ENCODE measurements around the gene PLCL2. TPM values are rescaled to one million over a fixed set of nuclear protein-coding genes. Genes with fewer than 3 reads are reported as not detected.
A peak's percentile ranks its signal among the peaks of the same experiment; 100 is the strongest.

PLCL2 gene
- total and polyA plus RNA-seq, 12 donors, result 4.5 to 44.0 (median 27.1) TPM

GRCh38 chr3:16887130-16887529 is 2.4 kb downstream of the PLCL2 start:
- H3K9me3 ChIP-seq (replicated peaks in 1 of 3), result no peaks in the 10 kb centered on the region
- no peaks in the 10 kb centered on the region for H3K27me3 ChIP-seq
- DNase-seq, result no peak
- peak overlapping the region in 1 of 4 donors; percentile 92 for H3K4me3 ChIP-seq
- WGBS, 4 donors, result 53 to 79% (median 75%) methylated on average over 1 of the region's 1 CpG
- peaks cover 17 to 64% of the 10 kb centered on the region in 2 donors for H3K4me1 ChIP-seq (replicated peaks in 1 of 2)
- no peaks in the 10 kb centered on the region for H3K36me3 ChIP-seq (replicated peaks in 1 of 2)
- TF ChIP-seq CTCF (IDR thresholded peaks at IDR 0.05) (no peak), POLR2A (IDR thresholded peaks at IDR 0.05) (no peak)
- peak overlapping the region in 2 of 5 donors; percentile 61 to 95 for H3K27ac ChIP-seq
- intact Hi-C loops (cut with DNase I), result loop anchor here in 1 of 2 donors (5.0 kb wide), 1 partner anchor 145 kb away; no protein-coding TSS in a partner anchor

- Histone ChIP-seq H3K27me3 (no peaks in the 10 kb centered on the region), H3K4me1 (replicated peaks in 1 of 2) (peaks cover 17 to 75% of the 10 kb centered on the region in 2 donors), H3K9me3 (replicated peaks in 1 of 3) (no peaks in the 10 kb centered on the region), H3K4me3 (peak overlapping the region in 1 of 4 donors; percentile 92), H3K27ac (peak overlapping the region in 3 of 5 donors; percentile 16 to 65 (median 61)), H3K36me3 (replicated peaks in 1 of 2) (no peaks in the 10 kb centered on the region)
- 8 to 21% (median 16%) methylated on average over 3 of the region's 3 CpGs for WGBS, 4 donors
- DNase-seq, result no peak
- intact Hi-C loops (cut with DNase I), result loop anchor here in 1 of 2 donors (5.0 kb wide), 1 partner anchor 144 kb away; no protein-coding TSS in a partner anchor
- TF ChIP-seq POLR2A (IDR thresholded peaks at IDR 0.05), result no peak
- no peak for TF ChIP-seq CTCF (IDR thresholded peaks at IDR 0.05)
Measured at GRCh38 chr3:16888356-16888755, 3.6 kb downstream of the PLCL2 start.

GRCh38 chr3:16888785-16889607 is 4.2 kb downstream of the PLCL2 start:
- H3K27me3 ChIP-seq, result no peaks in the 10 kb centered on the region
- no peaks in the 10 kb centered on the region for H3K36me3 ChIP-seq (replicated peaks in 1 of 2)
- intact Hi-C loops (cut with DNase I), result loop anchor here in 1 of 2 donors (5.0 kb wide), 1 partner anchor 143 kb away; no protein-coding TSS in a partner anchor
- peak in 2 of 7 donors; percentile 33 to 54 for DNase-seq
- WGBS, 4 donors, result 42 to 53% (median 43%) methylated on average over 9 of the region's 9 CpGs
- peaks cover 17 to 80% of the 10 kb centered on the region in 2 donors for H3K4me1 ChIP-seq (replicated peaks in 1 of 2)
- peak overlapping the region in 3 of 5 donors; percentile 16 to 65 (median 61) for H3K27ac ChIP-seq
- TF ChIP-seq CTCF (IDR thresholded peaks at IDR 0.05) (no peak), POLR2A (IDR thresholded peaks at IDR 0.05) (no peak)
- H3K4me3 ChIP-seq, result peak overlapping the region in 1 of 4 donors; percentile 92
- H3K9me3 ChIP-seq (replicated peaks in 1 of 3), result no peaks in the 10 kb centered on the region

GRCh38 chr3:16890597-16891333 is 6.0 kb downstream of the PLCL2 start:
- Histone ChIP-seq H3K27me3 (no peaks in the 10 kb centered on the region), H3K9me3 (replicated peaks in 1 of 3) (no peaks in the 10 kb centered on the region), H3K27ac (peak overlapping the region in 3 of 5 donors; percentile 23 to 74 (median 58)), H3K4me3 (no peak overlapping the region), H3K36me3 (replicated peaks in 1 of 2) (no peaks in the 10 kb centered on the region), H3K4me1 (replicated peaks in 1 of 2) (peaks cover 17 to 80% of the 10 kb centered on the region in 2 donors)
- intact Hi-C loops (cut with DNase I), result no loop called here
- 52 to 66% (median 57%) methylated on average over 5 of the region's 5 CpGs for WGBS, 4 donors
- TF ChIP-seq POLR2A (IDR thresholded peaks at IDR 0.05) (peak in 1 of 2 donors; percentile 6), CTCF (IDR thresholded peaks at IDR 0.05) (no peak)
- DNase-seq, result peak in 1 of 7 donors; percentile 28
